HepG2 (cell line): Measurements from ENCODE around the gene UBE2B. TPM values are rescaled to one million over a fixed set of nuclear protein-coding genes. Genes with fewer than 3 reads are reported as not detected.
A peak's percentile ranks its signal among the peaks of the same experiment; 100 is the strongest.

Source experiments
- ATAC-seq: fragments of 200-7000 bp; cut with Tn5 transposase; 3 replicates; pipeline ENCODE4 v1.9.1; 2020; ENCODE audit warnings: mild to moderate bottlenecking, moderate library complexity
- BruUV-seq: library from RNA; stranded (reverse); fragments of 400-500 nt; replicated peaks from 2 replicates; lab custom pipeline; 2021; lab: Mats Ljungman, UMichigan
- CTCF ChIA-PET: fragments of 300-600 bp; formaldehyde crosslinking; extraction: SDS; loops from one replicate; lab custom pipeline; 2021; ENCODE audit warnings: low total read pairs, inconsistent platforms, low intra/inter-chr PET ratio; lab: Yijun Ruan, JAX
- POLR2A ChIA-PET: fragments of 350-600 bp; sonication (Branson Sonifier 250); formaldehyde crosslinking; loops from one replicate; lab custom pipeline; 2020; ENCODE audit warnings: antibody characterized with exemption, inconsistent platforms; lab: Yijun Ruan, JAX
- DNase-seq: peaks from one replicate; pipeline ENCODE4 v3.0.0-alpha.2; 2015; ENCODE audit warnings: low spot score
- FAIRE-seq: peaks from 3 replicates; lab custom pipeline; 2011; peaks lifted over from hg19 to GRCh38; lab: Jason Lieb, UNC
- H2AFZ ChIP-seq: one replicate; pipeline ENCODE4 v1.6.1; 2011; ENCODE audit warnings: low read length, inconsistent platforms
- H3K27ac ChIP-seq: fragments of 300-600 bp; 3 replicates; pipeline ENCODE4 v1.8.0; 2011; ENCODE audit warnings: mixed run types, mild to moderate bottlenecking, mixed read lengths, low read length, inconsistent platforms; ENCODE audit not compliant: insufficient read depth; ENCODE audit errors: extremely low read length
- H3K27me3 ChIP-seq, 2 experiments: fragments of 200-600 bp in 1 of 2; 2 replicates in 1 of 2; 3 replicates in 1 of 2; pipeline versions ENCODE4 v1.6.0 to v1.8.0; 2011; ENCODE audit warnings: low read length in 2 of 2, mild to moderate bottlenecking in 2 of 2, moderate library complexity in 2 of 2, inconsistent platforms in 1 of 2; ENCODE audit not compliant: insufficient read depth in 2 of 2, control insufficient read depth in 1 of 2
- H3K36me3 ChIP-seq, 2 experiments: fragments of 200-600 bp in 1 of 2; replicated peaks in 1 of 2; 2 replicates in 1 of 2; 3 replicates in 1 of 2; pipeline versions ENCODE4 v1.5.1 to v1.8.0; 2011; ENCODE audit warnings: low read length in 2 of 2, inconsistent platforms in 1 of 2; ENCODE audit not compliant: insufficient read depth in 2 of 2, control insufficient read depth in 1 of 2
- H3K4me1 ChIP-seq: 2 replicates; pipeline ENCODE4 v1.5.1; 2012; ENCODE audit warnings: low read length, inconsistent platforms; ENCODE audit not compliant: insufficient read depth
- H3K4me2 ChIP-seq: 2 replicates; pipeline ENCODE4 v1.6.0; 2011; ENCODE audit warnings: low read depth, low read length, inconsistent platforms
- H3K4me3 ChIP-seq, 3 experiments: fragments of 200-600 bp in 1 of 3; sonication (generic), shearing (Covaris generic) in 1 of 3; replicated peaks in 1 of 3; 2 replicates each; pipeline ENCODE4 v1.5.1; 2011 to 2016; ENCODE audit warnings: low read length in 3 of 3, inconsistent platforms in 2 of 3, low read depth in 2 of 3, mild to moderate bottlenecking in 2 of 3, control low read depth in 1 of 3, mixed read lengths in 1 of 3; ENCODE audit not compliant: insufficient read depth in 1 of 3
- H3K79me2 ChIP-seq: one replicate; pipeline ENCODE4 v1.6.1; 2011; ENCODE audit warnings: low read length, inconsistent platforms; ENCODE audit not compliant: insufficient read depth
- H3K9ac ChIP-seq: 2 replicates; pipeline ENCODE4 v1.6.0; 2011; ENCODE audit warnings: mild to moderate bottlenecking, low read depth, low read length, inconsistent platforms; ENCODE audit not compliant: insufficient read depth
- H3K9me3 ChIP-seq: 2 replicates; pipeline ENCODE4 v1.5.1; 2012; ENCODE audit warnings: mild to moderate bottlenecking, low read length
- H4K20me1 ChIP-seq: 2 replicates; pipeline ENCODE4 v1.6.0; 2011; ENCODE audit warnings: inconsistent platforms, mild to moderate bottlenecking, low read length, moderate library complexity; ENCODE audit not compliant: insufficient read depth
- ELF1 ChIP-seq: sonication (generic); formaldehyde crosslinking; IDR thresholded peaks from 2 replicates; pipeline ENCODE4 v1.4.0; 2020; ENCODE audit warnings: missing genetic modification reagents
- GATAD1 ChIP-seq: IDR thresholded peaks from 2 replicates; pipeline ENCODE4 v1.6.1; 2016; ENCODE audit warnings: missing genetic modification reagents, missing compliant biosample characterization
- HNF4G ChIP-seq, 2 experiments: sonication (generic) in 1 of 2; formaldehyde crosslinking in 1 of 2; IDR thresholded peaks; 2 replicates each; pipeline versions ENCODE4 v1.4.0 to v1.6.1; 2011 to 2020; ENCODE audit warnings: borderline replicate concordance in 2 of 2, low read depth in 2 of 2, mild to moderate bottlenecking in 2 of 2, low read length in 1 of 2, missing genetic modification reagents in 1 of 2, moderate library complexity in 1 of 2
- PHF20 ChIP-seq: sonication (generic); formaldehyde crosslinking; IDR thresholded peaks from 2 replicates; pipeline ENCODE4 v1.5.0; 2020; ENCODE audit warnings: mild to moderate bottlenecking, missing genetic modification reagents
- SP4 ChIP-seq: sonication (generic); formaldehyde crosslinking; IDR thresholded peaks from 2 replicates; pipeline ENCODE4 v1.8.1; 2023; ENCODE audit warnings: mild to moderate bottlenecking, missing genetic modification reagents
- WIZ ChIP-seq: sonication (generic); formaldehyde crosslinking; IDR thresholded peaks from 2 replicates; pipeline ENCODE4 v1.5.1; 2020; ENCODE audit warnings: mild to moderate bottlenecking, missing genetic modification reagents
- ZBTB14 ChIP-seq: sonication (generic); formaldehyde crosslinking; IDR thresholded peaks from 2 replicates; pipeline ENCODE4 v1.4.0; 2020; ENCODE audit warnings: missing genetic modification reagents
- WGBS: methylation state at CpG from one replicate; pipeline ENCODE4 v1.1.6; 2017; ENCODE audit warnings: low lambda C conversion rate; 5-methylcytosine and 5-hydroxymethylcytosine counted together
- in situ Hi-C: cut with HindIII; loops from 2 replicates; pipeline ENCODE4 v1.10.0; 2017; ENCODE audit warnings: low pct_unique_long_range_greater_than_20kb; ENCODE audit not compliant: extremely low pct_ligation_motif_present
- intact Hi-C: fragments of 100-400 bp; cut with micrococcal nuclease; formaldehyde crosslinking; loops from one replicate; pipeline ENCODE4 v1.10.0; 2022; ENCODE audit not compliant: unreplicated experiment
- polyA plus RNA-seq, 8 experiments: library from polyadenylated mRNA; depleted of rRNA in 3 of 8; stranded (reverse) in 7 of 8; unstranded in 1 of 8; fragments of >200 nt; fragmentation: Illumina TruSeq in 4 of 8; extraction: Trizol in 4 of 8; gene quantifications; 2 replicates each; pipeline versions ENCODE4 v1.2.1 to v1.2.3, GENCODE V29; 2011 to 2016; ENCODE audit warnings: low read depth in 4 of 8, missing spikeins in 1 of 8, mixed read lengths in 1 of 8; ENCODE audit not compliant: insufficient read depth in 1 of 8
- total RNA-seq, 5 experiments: library from RNA; depleted of rRNA; stranded (reverse); fragments of >200 nt; fragmentation: Illumina TruSeq; extraction: Trizol; gene quantifications; 2 replicates each; pipeline ENCODE4 v1.2.3, GENCODE V29; 2016; ENCODE audit warnings: low read depth in 1 of 5

UBE2B gene
- total and polyA plus RNA-seq, 2 of the 13 experiments (the other 11 are each of a cell fraction or from before 2014, with no cell fraction given), result 25.2 to 56.0 TPM

- no peak for TF ChIP-seq ZBTB14 (CRISPR knock-in tag)
- no peak for TF ChIP-seq PHF20
- TF ChIP-seq SP4 (CRISPR knock-in tag), result no peak
Measured at GRCh38 chr5:134365604-134366003, 5.8 kb upstream of the UBE2B start (continued).

DNA sequence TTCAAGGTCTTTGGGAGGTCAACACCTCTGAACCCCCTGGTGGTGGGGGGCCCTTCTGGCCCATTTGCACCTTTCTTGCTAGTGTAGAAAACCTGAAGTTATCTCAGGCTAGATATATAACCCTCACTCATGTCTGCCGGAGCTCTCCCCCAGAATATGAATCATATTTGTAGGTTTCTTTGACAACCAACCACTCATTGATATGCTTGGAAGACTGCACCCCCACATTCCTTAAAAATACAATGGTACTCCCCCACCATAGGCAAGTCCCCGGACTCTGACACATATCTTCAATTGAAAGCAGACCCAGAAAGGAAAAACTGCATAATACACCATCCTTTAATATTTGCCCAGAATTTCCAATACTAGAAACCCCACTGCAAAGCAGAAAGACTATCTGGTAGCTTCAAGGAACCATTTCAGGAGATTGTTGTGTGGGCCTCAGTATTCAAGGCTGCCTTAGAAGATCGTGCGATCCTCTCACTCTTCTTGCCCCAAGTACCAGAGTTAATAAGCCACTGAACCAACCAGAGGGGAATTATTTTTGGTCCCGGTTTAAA is 978 bp upstream of the UBE2B start:
- no peak for ATAC-seq
- no peak for DNase-seq
- ChIA-PET CTCF (no interaction called here), POLR2A (interaction anchor here (1.2 to 1.8 kb wide), 3 partner anchors 45 to 133 kb away, joined by 4 to 6 read pairs (median 5); no protein-coding TSS in a partner anchor)
- WGBS, result 27% methylated on average over 5 of the region's 5 CpGs
- no peak for TF ChIP-seq HNF4G (IDR thresholded peaks at IDR 0.05; ENCODE audit: borderline replicate concordance, low read depth, low read length)
- 0 out of 2 replicates have a peak, but pooled peaks have one; percentile 6 for TF ChIP-seq HNF4G (CRISPR knock-in tag; IDR thresholded peaks at IDR 0.05; ENCODE audit: borderline replicate concordance, low read depth)
- no peak for TF ChIP-seq GATAD1 (CRISPR knock-in tag)
- no peak for TF ChIP-seq ELF1
- TF ChIP-seq WIZ (CRISPR knock-in tag), result 0 out of 2 replicates have a peak, but pooled peaks have one; percentile 27
- in situ Hi-C loops, result no loop called here
- Histone ChIP-seq H2AFZ (peak overlapping the region; percentile 55), H3K4me2 (peak overlapping the region; percentile 76), H3K4me1 (peaks cover 52% of the 10 kb centered on the region), H4K20me1 (peaks cover 31% of the 10 kb centered on the region), H3K9ac (peak overlapping the region; percentile 100), H3K27ac (peak overlapping the region; percentile 99), H3K79me2 (peaks cover 51% of the 10 kb centered on the region), H3K27me3 (no peaks in the 10 kb centered on the region; a peak in 1 of 5 replicates), H3K4me3 (peak overlapping the region; percentile 47 to 99 (median 98)), H3K9me3 (no peaks in the 10 kb centered on the region), H3K36me3 (peaks cover 0 to 9% of the 10 kb centered on the region in 2 experiments; a peak in 1 of 5 replicates)
- intact Hi-C loops, result loop anchor here (5.0 kb wide), 1 partner anchor 42 kb away; the partner anchor contains the start of gene CDKN2AIPNL
- no peak for FAIRE-seq
- TSS peak; percentile 80 for BruUV-seq
